Osteoblast (primary cell): ENCODE measurements around the gene LMAN2L. TPM values are rescaled to one million over a fixed set of nuclear protein-coding genes. Genes with fewer than 3 reads are reported as not detected.

ENCODE experiments used
- DNase-seq: peaks from one replicate; pipeline ENCODE4 v3.0.0; 2011; ENCODE audit warnings: low spot score, mixed read lengths; ENCODE audit not compliant: insufficient read length; ENCODE audit errors: missing footprints
- H2AFZ ChIP-seq: 2 replicates; pipeline ENCODE4 v1.6.0; 2011; ENCODE audit warnings: mild to moderate bottlenecking, low read length
- H3K27ac ChIP-seq: 2 replicates; pipeline ENCODE4 v1.5.1; 2011; ENCODE audit warnings: mild to moderate bottlenecking, low read depth, low read length, moderate library complexity
- H3K27me3 ChIP-seq: 2 replicates; pipeline ENCODE4 v1.6.0; 2012; ENCODE audit warnings: mild to moderate bottlenecking, control low read depth, inconsistent platforms, low read length, moderate library complexity; ENCODE audit not compliant: insufficient read depth
- H3K36me3 ChIP-seq: 2 replicates; pipeline ENCODE4 v1.5.1; 2011; ENCODE audit warnings: mild to moderate bottlenecking, low read length, control low read depth, moderate library complexity; ENCODE audit not compliant: insufficient read depth
- H3K4me1 ChIP-seq: 2 replicates; pipeline ENCODE4 v1.5.1; 2011; ENCODE audit warnings: mild to moderate bottlenecking, low read length, control low read depth, moderate library complexity; ENCODE audit not compliant: insufficient read depth
- H3K4me2 ChIP-seq: 2 replicates; pipeline ENCODE4 v1.6.0; 2011; ENCODE audit warnings: mild to moderate bottlenecking, low read length; ENCODE audit not compliant: insufficient read depth
- H3K4me3 ChIP-seq: fragments of 200-600 bp; sonication (generic); 3 replicates; pipeline ENCODE4 v1.5.1; 2012; ENCODE audit warnings: mild to moderate bottlenecking, low read length, inconsistent platforms; ENCODE audit not compliant: insufficient read depth
- H3K79me2 ChIP-seq: 2 replicates; pipeline ENCODE4 v1.6.0; 2012; ENCODE audit warnings: mild to moderate bottlenecking, low read length, control low read depth, inconsistent platforms; ENCODE audit not compliant: insufficient read depth
- H3K9me3 ChIP-seq: 2 replicates; pipeline ENCODE4 v1.5.1; 2011; ENCODE audit warnings: low read depth, low read length, control low read depth
- H4K20me1 ChIP-seq: 2 replicates; pipeline ENCODE4 v1.6.0; 2012; ENCODE audit warnings: mild to moderate bottlenecking, low read length, control low read depth; ENCODE audit not compliant: insufficient read depth
- total RNA-seq: library from RNA; depleted of rRNA; stranded (reverse); fragments of >200 nt; gene quantifications from 2 replicates; pipeline ENCODE4 v1.2.3, GENCODE V29; 2012
- TF ChIP-seq, protein P1 (sequence below): IDR thresholded peaks from 2 replicates; pipeline ENCODE4 v1.5.1; 2011; ENCODE audit warnings: mild to moderate bottlenecking, low read depth, low read length, moderate library complexity; ENCODE audit errors: extremely low read depth

The LMAN2L gene
- total RNA-seq, 1 donor, result 26.4 TPM

DNA sequence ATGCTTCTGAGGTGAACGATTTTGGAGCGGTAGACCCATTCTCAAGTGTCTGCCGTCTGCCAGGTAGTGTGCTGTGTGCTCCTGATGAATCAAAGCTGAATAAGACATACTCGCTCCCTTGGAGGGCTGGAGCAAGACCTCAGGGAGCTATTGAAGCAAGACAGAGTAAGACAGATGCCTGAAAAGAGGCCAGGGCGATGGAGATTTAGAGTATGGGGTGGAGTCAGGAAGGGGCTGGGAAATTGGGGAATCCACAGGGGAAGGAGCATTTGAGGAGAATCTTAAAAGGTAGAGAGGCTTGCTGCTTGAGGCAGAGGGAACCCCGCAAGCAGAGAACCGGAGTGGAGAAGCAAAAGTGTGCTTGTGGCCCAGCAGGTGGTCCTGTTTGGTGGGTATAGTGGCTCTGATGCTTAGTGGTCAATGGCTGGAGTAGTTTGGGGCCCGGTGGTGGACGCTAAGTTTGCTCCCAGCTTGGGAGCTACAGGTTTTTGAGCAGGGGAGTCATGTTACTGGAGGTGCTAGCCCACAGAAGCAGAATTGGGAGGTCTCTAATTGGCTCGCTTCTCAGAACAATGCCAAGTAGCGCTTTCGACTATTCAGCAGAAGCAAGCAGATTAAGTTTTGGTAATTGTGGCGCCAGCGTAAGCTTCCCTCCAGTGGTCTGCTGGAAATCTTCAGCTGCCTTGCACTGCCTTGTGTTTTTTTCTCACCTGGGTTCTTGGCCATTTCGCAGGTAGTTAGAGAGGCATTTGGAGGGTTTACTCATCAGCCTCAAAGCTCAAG lies 22.9 kb upstream of the LMAN2L start:
- no peak for DNase-seq
- H3K9me3 ChIP-seq, result no peaks in the 10 kb centered on the region
- peak overlapping the region; percentile 58 for H3K4me3 ChIP-seq
- TF ChIP-seq, protein P1, sequence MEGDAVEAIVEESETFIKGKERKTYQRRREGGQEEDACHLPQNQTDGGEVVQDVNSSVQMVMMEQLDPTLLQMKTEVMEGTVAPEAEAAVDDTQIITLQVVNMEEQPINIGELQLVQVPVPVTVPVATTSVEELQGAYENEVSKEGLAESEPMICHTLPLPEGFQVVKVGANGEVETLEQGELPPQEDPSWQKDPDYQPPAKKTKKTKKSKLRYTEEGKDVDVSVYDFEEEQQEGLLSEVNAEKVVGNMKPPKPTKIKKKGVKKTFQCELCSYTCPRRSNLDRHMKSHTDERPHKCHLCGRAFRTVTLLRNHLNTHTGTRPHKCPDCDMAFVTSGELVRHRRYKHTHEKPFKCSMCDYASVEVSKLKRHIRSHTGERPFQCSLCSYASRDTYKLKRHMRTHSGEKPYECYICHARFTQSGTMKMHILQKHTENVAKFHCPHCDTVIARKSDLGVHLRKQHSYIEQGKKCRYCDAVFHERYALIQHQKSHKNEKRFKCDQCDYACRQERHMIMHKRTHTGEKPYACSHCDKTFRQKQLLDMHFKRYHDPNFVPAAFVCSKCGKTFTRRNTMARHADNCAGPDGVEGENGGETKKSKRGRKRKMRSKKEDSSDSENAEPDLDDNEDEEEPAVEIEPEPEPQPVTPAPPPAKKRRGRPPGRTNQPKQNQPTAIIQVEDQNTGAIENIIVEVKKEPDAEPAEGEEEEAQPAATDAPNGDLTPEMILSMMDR, result no peak
- no peaks in the 10 kb centered on the region for H3K36me3 ChIP-seq
- no peak overlapping the region for H2AFZ ChIP-seq
- H3K79me2 ChIP-seq, result peaks cover 9% of the 10 kb centered on the region
- H4K20me1 ChIP-seq, result peaks cover 9% of the 10 kb centered on the region
- H3K4me1 ChIP-seq, result peaks cover 32% of the 10 kb centered on the region
- no peaks in the 10 kb centered on the region for H3K27me3 ChIP-seq
- no peak overlapping the region for H3K27ac ChIP-seq
- H3K4me2 ChIP-seq, result peak overlapping the region; percentile 93

DNA sequence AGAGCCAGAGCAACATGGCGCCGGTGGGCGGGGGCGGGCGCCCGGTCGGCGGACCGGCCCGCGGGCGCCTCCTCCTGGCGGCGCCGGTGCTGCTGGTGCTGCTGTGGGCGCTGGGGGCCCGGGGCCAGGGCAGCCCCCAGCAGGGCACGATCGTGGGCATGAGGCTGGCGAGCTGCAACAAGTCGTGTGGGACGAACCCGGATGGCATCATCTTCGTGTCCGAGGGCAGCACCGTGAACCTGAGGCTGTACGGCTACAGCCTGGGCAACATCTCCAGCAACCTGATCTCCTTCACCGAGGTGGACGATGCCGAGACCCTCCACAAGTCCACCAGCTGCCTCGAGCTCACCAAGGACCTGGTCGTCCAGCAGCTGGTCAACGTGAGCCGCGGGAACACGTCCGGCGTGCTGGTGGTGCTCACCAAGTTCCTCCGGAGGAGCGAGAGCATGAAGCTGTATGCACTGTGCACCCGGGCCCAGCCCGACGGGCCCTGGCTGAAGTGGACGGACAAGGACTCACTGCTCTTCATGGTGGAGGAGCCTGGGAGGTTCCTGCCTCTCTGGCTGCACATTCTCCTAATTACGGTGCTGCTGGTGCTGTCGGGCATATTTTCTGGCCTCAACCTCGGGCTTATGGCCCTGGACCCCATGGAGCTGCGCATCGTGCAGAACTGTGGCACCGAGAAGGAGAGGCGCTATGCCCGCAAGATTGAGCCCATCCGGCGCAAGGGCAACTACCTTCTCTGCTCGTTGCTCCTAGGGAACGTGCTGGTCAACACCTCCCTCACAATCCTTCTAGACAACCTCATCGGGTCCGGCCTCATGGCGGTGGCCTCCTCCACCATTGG lies 21.3 kb upstream of the LMAN2L start:
- H3K27me3 ChIP-seq, result no peaks in the 10 kb centered on the region
- H3K36me3 ChIP-seq, result no peaks in the 10 kb centered on the region
- H3K4me1 ChIP-seq, result peaks cover 32% of the 10 kb centered on the region
- H3K4me3 ChIP-seq, result peak overlapping the region; percentile 79
- H4K20me1 ChIP-seq, result peaks cover 9% of the 10 kb centered on the region
- peak overlapping the region; percentile 93 for H3K4me2 ChIP-seq
- peak; percentile 81 for DNase-seq
- H3K79me2 ChIP-seq, result peaks cover 9% of the 10 kb centered on the region
- H3K9me3 ChIP-seq, result no peaks in the 10 kb centered on the region
- TF ChIP-seq, protein P1, result peak; percentile 38
- peak overlapping the region; percentile 99 for H2AFZ ChIP-seq
- peak overlapping the region; percentile 11 for H3K27ac ChIP-seq

DNA sequence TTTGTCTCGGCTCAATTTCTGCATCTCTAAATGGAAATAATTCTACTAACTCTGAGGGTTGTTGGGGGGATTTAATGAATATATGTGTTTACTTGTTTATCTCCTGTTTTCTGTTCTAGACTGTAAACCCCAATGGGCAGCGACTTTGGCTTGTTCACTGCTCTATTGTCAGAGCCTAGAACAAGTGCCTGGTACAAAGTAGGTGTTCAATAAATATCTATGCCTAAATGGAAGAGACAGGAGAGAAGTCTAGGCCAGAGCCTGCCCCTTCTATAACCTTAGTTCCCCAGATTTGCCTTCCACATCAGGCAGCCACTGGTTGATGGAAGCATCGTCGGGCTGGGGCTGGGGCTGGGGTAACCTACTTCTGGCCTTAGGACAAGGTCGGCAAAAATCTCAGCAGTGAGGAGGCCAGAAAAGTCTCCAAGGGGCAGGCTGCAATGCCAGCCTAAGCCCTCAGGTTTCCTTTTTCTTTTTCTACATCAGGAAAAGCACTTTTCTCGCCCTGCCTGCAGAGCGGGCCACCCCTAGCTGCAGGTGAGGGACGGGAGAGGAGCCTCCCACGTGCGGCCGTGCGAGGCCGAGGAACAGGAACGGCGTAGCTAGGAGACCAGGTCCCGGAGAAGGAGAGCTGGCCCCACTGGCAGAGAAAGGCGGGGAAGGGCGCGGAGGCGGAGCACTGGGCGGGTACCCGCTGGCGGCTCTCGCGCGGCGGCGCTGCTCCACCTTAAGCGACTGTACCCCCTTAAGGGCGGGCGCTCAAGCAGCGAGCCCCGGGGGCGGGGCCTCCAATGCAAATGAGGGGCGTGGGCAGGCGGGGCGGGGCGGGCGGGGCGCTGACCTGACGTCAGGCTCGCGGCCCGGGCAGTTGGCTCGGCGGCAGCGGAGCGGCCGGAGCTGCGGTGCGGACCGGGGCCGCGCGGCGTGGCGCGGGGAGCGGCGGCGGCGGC lies 20.4 kb upstream of the LMAN2L start, which contains the start of gene CNNM4:
Gene CNNM4, plus strand, starts transcription at position 867 of the 950 bp plus-strand sequence. CDS start 98 bp downstream, outside the sequence.
- H3K4me1 ChIP-seq, result peaks cover 32% of the 10 kb centered on the region
- peak within 1 kb of the TSS; percentile 93 for H3K4me2 ChIP-seq
- TF ChIP-seq, protein P1, result no peak
- H3K36me3 ChIP-seq, result no peaks in the 10 kb centered on the region
- peaks cover 9% of the 10 kb centered on the region for H3K79me2 ChIP-seq
- peak within 1 kb of the TSS; percentile 99 for H2AFZ ChIP-seq
- H4K20me1 ChIP-seq, result peaks cover 9% of the 10 kb centered on the region
- peak within 1 kb of the TSS; percentile 79 for H3K4me3 ChIP-seq
- peak within 1 kb of the TSS; percentile 43 for H3K27ac ChIP-seq
- H3K9me3 ChIP-seq, result no peaks in the 10 kb centered on the region
- no peaks in the 10 kb centered on the region for H3K27me3 ChIP-seq
- peak; percentile 99 for DNase-seq
